Neural progenitor cell (in vitro differentiated cells): ENCODE measurements around the gene CACNB4. TPM values are rescaled to one million over a fixed set of nuclear protein-coding genes. Genes with fewer than 3 reads are reported as not detected.

Source experiments
- DNase-seq: peaks from one replicate; pipeline ENCODE4 v3.0.0-alpha.2; 2016; ENCODE audit warnings: low spot score
- H2AFZ ChIP-seq: fragments of 200-600 bp; sonication (generic); replicated peaks from 2 replicates; pipeline ENCODE4 v1.6.1; 2016; ENCODE audit warnings: antibody characterized with exemption
- H3F3A ChIP-seq: fragments of 200-600 bp; sonication (generic); 2 replicates; pipeline ENCODE4 v1.6.1; 2016; ENCODE audit warnings: antibody characterized with exemption, low read depth
- H3K27ac ChIP-seq: fragments of 200-600 bp; sonication (generic); 2 replicates; pipeline ENCODE4 v1.5.1; 2016; ENCODE audit warnings: mild to moderate bottlenecking
- H3K27me3 ChIP-seq: fragments of 200-600 bp; sonication (generic); 2 replicates; pipeline ENCODE4 v1.6.1; 2016; ENCODE audit warnings: mild to moderate bottlenecking, moderate library complexity
- H3K36me3 ChIP-seq: fragments of 200-600 bp; sonication (generic); 2 replicates; pipeline ENCODE4 v1.5.1; 2016
- H3K4me1 ChIP-seq: fragments of 200-600 bp; sonication (generic); 2 replicates; pipeline ENCODE4 v1.6.1; 2016; ENCODE audit warnings: mixed run types
- H3K4me2 ChIP-seq: fragments of 200-600 bp; sonication (generic); 2 replicates; pipeline ENCODE4 v1.6.1; 2016
- H3K4me3 ChIP-seq: fragments of 200-600 bp; sonication (generic); 2 replicates; pipeline ENCODE4 v1.5.1; 2016
- H3K79me2 ChIP-seq: fragments of 200-600 bp; sonication (generic); 2 replicates; pipeline ENCODE4 v1.6.1; 2016; ENCODE audit warnings: low read depth
- H3K9ac ChIP-seq: fragments of 200-600 bp; sonication (generic); 2 replicates; pipeline ENCODE4 v1.6.1; 2016
- H3K9me3 ChIP-seq: fragments of 200-600 bp; sonication (generic); 2 replicates; pipeline ENCODE4 v1.5.1; 2016; ENCODE audit warnings: low read depth
- H4K20me1 ChIP-seq: fragments of 200-600 bp; sonication (generic); 2 replicates; pipeline ENCODE4 v1.6.1; 2016; ENCODE audit warnings: low read depth
- H3K27ac Mint-ChIP-seq: 3 replicates; pipeline ENCODE4 v1.8.0; 2021; ENCODE audit warnings: mixed read lengths
- H3K27me3 Mint-ChIP-seq: 2 replicates; pipeline ENCODE4 v1.8.0; 2022; ENCODE audit warnings: low read depth, mild to moderate bottlenecking, inconsistent platforms, moderate library complexity, mixed read lengths; ENCODE audit not compliant: insufficient read depth
- H3K36me3 Mint-ChIP-seq: 3 replicates; pipeline ENCODE4 v1.8.0; 2021; ENCODE audit warnings: mixed read lengths
- H3K4me1 Mint-ChIP-seq: 3 replicates; pipeline ENCODE4 v1.8.0; 2021; ENCODE audit warnings: mixed read lengths
- H3K4me3 Mint-ChIP-seq: 3 replicates; pipeline ENCODE4 v1.8.0; 2021; ENCODE audit warnings: mild to moderate bottlenecking, moderate library complexity, mixed read lengths
- H3K9me3 Mint-ChIP-seq: 3 replicates; pipeline ENCODE4 v1.8.0; 2020; ENCODE audit warnings: mixed read lengths
- EZH2 ChIP-seq: fragments of 200-600 bp; sonication (generic); IDR thresholded peaks from 2 replicates; pipeline ENCODE4 v1.6.1; 2017; ENCODE audit warnings: antibody characterized with exemption, mild to moderate bottlenecking, moderate library complexity
- EZH2phosphoT487 ChIP-seq: fragments of 200-600 bp; sonication (generic); IDR thresholded peaks from 2 replicates; pipeline ENCODE4 v1.6.1; 2017; ENCODE audit warnings: antibody characterized with exemption
- total RNA-seq: library from RNA; depleted of rRNA; stranded (reverse); fragments of >200 nt; gene quantifications from 2 replicates; pipeline ENCODE4 v1.2.3, GENCODE V29; 2015; ENCODE audit warnings: low replicate concordance
- TF ChIP-seq, protein P1 (sequence below): fragments of 200-600 bp; sonication (generic); IDR thresholded peaks from 2 replicates; pipeline ENCODE4 v1.5.1; 2017; ENCODE audit warnings: antibody characterized with exemption, mild to moderate bottlenecking

Gene CACNB4
- total RNA-seq, 1 donor from 2014 or later = 14.2 TPM

DNA sequence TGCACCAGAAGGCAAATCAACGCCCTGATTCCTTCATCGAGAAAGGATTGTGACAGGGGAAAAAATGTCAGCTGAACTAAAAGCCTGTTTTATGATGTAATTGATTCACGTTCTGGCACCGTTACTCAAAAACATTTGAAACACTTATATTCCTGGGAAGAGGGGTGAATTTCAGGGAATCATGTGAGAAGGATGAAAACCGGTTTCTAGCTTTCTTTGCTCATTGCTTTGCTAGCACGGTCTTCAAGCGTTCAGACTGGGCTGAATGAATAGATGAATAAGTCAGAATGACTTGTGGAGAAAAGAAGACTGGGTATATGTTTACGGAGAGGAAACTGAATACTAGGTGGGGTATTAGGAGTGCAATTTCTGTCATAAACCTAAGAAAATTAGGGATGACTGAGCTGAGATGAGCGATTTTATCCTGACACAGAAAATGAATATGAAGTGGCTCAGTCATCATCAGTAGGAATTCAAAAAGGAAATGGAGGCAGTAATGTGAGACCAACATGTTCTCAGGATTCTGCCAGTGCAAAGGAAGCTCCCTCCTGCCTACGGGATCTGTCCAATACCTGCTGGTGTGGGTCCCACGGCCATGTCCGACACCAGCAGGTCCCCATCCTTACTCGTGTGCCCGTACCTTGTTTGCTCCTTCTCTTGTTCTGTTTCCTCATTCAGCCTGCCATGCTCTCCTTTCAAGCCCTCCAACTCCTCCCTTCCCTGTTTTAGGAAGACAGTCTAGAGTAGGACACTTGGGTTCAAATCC lies 146.0 kb downstream of the CACNB4 start:
- no peaks in the 10 kb centered on the region for H3K4me1 ChIP-seq
- Mint-ChIP-seq H3K9me3 (no peaks in the 10 kb centered on the region), H3K4me3 (no peak overlapping the region), H3K4me1 (peaks cover 1% of the 10 kb centered on the region), H3K27ac (no peak overlapping the region), H3K27me3 (peaks cover 2% of the 10 kb centered on the region), H3K36me3 (no peaks in the 10 kb centered on the region)
- no peaks in the 10 kb centered on the region for H3K36me3 ChIP-seq
- no peak overlapping the region for H3K4me2 ChIP-seq
- no peaks in the 10 kb centered on the region for H3F3A ChIP-seq
- H3K79me2 ChIP-seq = no peaks in the 10 kb centered on the region
- H3K27me3 ChIP-seq = no peaks in the 10 kb centered on the region
- no peak overlapping the region for H3K9ac ChIP-seq
- H3K9me3 ChIP-seq = no peaks in the 10 kb centered on the region
- H3K4me3 ChIP-seq = no peak overlapping the region
- H2AFZ ChIP-seq = no peak overlapping the region
- no peak overlapping the region for H3K27ac ChIP-seq
- no peak for DNase-seq
- no peaks in the 10 kb centered on the region for H4K20me1 ChIP-seq
- TF ChIP-seq, protein P1, sequence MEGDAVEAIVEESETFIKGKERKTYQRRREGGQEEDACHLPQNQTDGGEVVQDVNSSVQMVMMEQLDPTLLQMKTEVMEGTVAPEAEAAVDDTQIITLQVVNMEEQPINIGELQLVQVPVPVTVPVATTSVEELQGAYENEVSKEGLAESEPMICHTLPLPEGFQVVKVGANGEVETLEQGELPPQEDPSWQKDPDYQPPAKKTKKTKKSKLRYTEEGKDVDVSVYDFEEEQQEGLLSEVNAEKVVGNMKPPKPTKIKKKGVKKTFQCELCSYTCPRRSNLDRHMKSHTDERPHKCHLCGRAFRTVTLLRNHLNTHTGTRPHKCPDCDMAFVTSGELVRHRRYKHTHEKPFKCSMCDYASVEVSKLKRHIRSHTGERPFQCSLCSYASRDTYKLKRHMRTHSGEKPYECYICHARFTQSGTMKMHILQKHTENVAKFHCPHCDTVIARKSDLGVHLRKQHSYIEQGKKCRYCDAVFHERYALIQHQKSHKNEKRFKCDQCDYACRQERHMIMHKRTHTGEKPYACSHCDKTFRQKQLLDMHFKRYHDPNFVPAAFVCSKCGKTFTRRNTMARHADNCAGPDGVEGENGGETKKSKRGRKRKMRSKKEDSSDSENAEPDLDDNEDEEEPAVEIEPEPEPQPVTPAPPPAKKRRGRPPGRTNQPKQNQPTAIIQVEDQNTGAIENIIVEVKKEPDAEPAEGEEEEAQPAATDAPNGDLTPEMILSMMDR = no peak
- TF ChIP-seq EZH2phosphoT487 (no peak), EZH2 (no peak)

DNA sequence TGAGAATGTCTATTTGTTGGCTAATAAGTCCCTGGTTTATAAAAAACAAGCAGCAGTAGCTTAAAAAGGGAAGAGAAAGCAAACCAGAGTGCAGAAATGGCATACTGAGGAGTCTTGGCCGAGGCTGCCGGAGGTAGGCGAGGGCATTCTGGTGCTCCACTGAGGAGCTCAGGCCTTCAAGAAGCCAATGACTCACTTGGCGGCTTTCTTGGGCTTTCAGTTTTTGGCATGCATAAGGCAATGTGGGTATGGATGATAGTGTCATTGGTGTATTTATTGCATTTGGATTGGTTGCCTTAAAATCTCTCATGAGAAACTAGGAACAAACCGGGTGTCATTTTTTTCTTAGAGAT lies 151.1 kb downstream of the CACNB4 start:
- H3K4me2 ChIP-seq = peak overlapping the region; percentile 64
- no peaks in the 10 kb centered on the region for H3K79me2 ChIP-seq

DNA sequence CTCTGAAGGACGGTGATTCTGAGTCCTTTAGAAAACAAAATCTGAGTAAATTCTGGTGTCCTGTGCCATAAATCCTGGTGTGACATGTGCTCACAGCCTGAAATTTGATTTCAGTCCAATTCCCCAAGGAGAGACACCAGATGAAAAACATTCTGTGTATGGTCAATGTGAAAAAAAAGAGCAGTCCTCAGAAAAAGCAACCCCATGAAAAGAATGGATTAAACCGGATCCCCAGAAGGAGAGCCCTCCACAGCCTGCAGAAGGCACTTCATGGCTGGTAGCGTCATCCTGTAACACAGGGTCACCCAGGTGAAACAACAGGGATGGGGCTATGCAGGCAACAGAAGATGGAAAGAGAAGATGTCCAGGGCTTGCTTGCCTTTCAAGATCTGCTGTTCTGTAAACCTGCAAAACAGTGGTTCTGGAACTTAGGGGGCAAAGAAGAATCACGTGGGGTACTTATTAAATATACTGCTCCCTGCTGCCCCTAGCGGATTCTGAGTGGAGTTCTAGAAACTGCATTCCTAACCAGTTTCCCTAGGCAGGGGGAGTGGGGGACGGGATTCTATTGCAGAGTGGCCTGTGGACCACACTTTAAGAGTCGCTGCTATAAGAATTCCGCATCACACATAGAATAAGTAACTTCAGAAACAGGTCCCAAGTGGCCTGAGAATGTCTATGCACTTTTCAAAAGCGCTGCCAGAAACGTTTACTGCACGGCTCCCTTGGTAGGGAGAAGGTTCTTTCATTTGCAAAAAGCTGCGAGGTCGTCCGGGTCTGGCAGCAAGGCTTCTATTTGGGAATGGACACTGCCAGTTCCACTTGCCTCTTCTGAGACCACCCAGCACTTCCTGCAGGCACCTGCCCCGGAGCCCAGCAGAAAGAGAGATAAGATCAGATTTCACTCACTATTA lies 151.7 kb downstream of the CACNB4 start:
- H3K4me1 Mint-ChIP-seq = peaks cover 13% of the 10 kb centered on the region
- H3K9me3 Mint-ChIP-seq = peaks cover 11% of the 10 kb centered on the region
- Histone ChIP-seq H3K4me3 (no peak overlapping the region), H3K27me3 (no peaks in the 10 kb centered on the region), H3K79me2 (no peaks in the 10 kb centered on the region), H3K27ac (no peak overlapping the region), H2AFZ (peak overlapping the region; percentile 66), H3F3A (no peaks in the 10 kb centered on the region), H3K4me2 (peak overlapping the region; percentile 64), H4K20me1 (no peaks in the 10 kb centered on the region), H3K9me3 (peaks cover 4% of the 10 kb centered on the region), H3K4me1 (peaks cover 5% of the 10 kb centered on the region), H3K36me3 (no peaks in the 10 kb centered on the region), H3K9ac (no peak overlapping the region)
- H3K27me3 Mint-ChIP-seq = peaks cover 2% of the 10 kb centered on the region
- peak overlapping the region; percentile 53 for H3K27ac Mint-ChIP-seq
- DNase-seq = peak; percentile 78
- no peaks in the 10 kb centered on the region for H3K36me3 Mint-ChIP-seq
- H3K4me3 Mint-ChIP-seq = no peak overlapping the region
- TF ChIP-seq EZH2phosphoT487 = no peak
- TF ChIP-seq, protein P1 = peak; percentile 66

More for the DNA sequence above, 151.1 kb downstream of the CACNB4 start:
- no peak overlapping the region for H3K27ac Mint-ChIP-seq
- H3K9me3 Mint-ChIP-seq = peaks cover 7% of the 10 kb centered on the region
- peaks cover 2% of the 10 kb centered on the region for H3K27me3 Mint-ChIP-seq
- no peak overlapping the region for H3K9ac ChIP-seq
- H3K4me3 ChIP-seq = no peak overlapping the region
- no peak overlapping the region for H3K4me3 Mint-ChIP-seq
- TF ChIP-seq, protein P1 = no peak
- TF ChIP-seq EZH2phosphoT487 = no peak
- TF ChIP-seq EZH2 = no peak
- H4K20me1 ChIP-seq = no peaks in the 10 kb centered on the region
- H3K36me3 ChIP-seq = no peaks in the 10 kb centered on the region
- H3K27ac ChIP-seq = no peak overlapping the region
- H3F3A ChIP-seq = no peaks in the 10 kb centered on the region
- no peaks in the 10 kb centered on the region for H3K27me3 ChIP-seq
- DNase-seq = no peak
- peaks cover 5% of the 10 kb centered on the region for H3K4me1 ChIP-seq
- no peaks in the 10 kb centered on the region for H3K36me3 Mint-ChIP-seq
- H3K9me3 ChIP-seq = peaks cover 4% of the 10 kb centered on the region
- peak overlapping the region; percentile 66 for H2AFZ ChIP-seq
- peaks cover 13% of the 10 kb centered on the region for H3K4me1 Mint-ChIP-seq
